Smooth muscle cell of the brain vasculature (primary cell): Measurements from ENCODE around the gene TPO.
"Not testable (repeated sequence)": the region's sequence is repeated elsewhere in the genome, so short reads cannot be mapped to it uniquely, and the experiment has no call there.

Source experiments
- DNase-seq: peaks from one replicate; pipeline ENCODE4 v3.0.0-alpha.2; 2012; ENCODE audit warnings: low read depth, low spot score

Gene TPO

DNA sequence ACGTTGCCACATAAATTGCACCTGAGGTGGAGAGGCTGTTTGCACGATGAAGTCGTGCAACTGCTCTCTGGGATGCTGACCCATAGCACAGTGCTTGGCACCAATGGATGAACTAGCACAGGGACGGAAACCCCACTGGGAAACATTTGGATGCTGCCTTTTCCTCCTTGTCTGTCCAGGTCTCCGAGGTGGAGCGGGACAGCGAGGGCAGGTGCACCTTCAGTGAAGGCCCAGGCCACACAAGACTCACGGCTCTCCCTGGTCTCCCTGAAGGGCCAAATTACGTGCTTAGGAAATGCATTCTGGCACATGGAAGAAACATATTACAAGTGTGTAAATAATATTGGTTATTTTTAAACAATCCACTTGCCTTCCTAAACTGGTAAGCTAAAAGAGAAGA lies 70.3 kb downstream of the TPO start:
- DNase-seq: no peak

GRCh38 chr2:1484131-1484884 lies 71.0 kb downstream of the TPO start:
- no peak for DNase-seq

GRCh38 chr2:1486670-1487069 lies 73.4 kb downstream of the TPO start:
- DNase-seq: no peak

DNA sequence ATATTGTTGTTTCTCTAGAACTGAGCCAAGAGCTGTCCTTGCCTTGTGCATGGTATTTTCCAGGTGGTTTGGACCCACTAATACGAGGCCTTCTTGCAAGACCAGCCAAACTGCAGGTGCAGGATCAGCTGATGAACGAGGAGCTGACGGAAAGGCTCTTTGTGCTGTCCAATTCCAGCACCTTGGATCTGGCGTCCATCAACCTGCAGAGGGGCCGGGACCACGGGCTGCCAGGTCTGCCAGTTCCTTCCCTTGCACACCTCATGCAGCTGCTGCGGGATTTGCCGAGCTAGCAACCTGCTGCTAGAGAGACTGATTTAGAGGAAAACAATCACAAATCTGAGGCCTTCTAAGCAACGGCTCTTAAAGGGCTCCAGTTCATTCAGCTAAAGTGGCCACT lies 74.5 kb downstream of the TPO start:
- DNase-seq: no peak

- DNase-seq: no peak
These were observed 75.0 kb downstream of the TPO start for GRCh38 chr2:1488181-1488671.

GRCh38 chr2:1488851-1489250 lies 75.6 kb downstream of the TPO start:
- no peak for DNase-seq

- no peak for DNase-seq
These were observed 76.2 kb downstream of the TPO start for GRCh38 chr2:1489486-1489885.

DNA sequence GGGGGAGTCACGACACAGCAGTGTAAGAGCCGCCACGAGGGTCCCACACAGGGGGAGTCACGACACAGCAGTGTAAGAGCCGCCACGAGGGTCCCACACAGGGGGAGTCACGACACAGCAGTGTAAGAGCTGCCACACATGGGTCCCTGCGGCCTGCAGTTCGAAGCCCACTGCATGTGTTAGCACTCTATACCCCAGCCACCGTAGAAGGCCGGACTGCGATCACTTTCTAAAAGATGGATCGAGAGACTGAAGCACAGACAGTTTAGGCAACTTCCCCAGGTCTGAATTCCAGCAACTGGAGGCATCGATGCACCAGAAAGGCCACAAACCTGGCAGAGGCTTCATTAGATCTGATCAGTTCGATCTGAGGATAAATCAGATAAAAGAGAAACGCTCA lies 77.1 kb downstream of the TPO start:
- not testable (repeated sequence) for DNase-seq

DNA sequence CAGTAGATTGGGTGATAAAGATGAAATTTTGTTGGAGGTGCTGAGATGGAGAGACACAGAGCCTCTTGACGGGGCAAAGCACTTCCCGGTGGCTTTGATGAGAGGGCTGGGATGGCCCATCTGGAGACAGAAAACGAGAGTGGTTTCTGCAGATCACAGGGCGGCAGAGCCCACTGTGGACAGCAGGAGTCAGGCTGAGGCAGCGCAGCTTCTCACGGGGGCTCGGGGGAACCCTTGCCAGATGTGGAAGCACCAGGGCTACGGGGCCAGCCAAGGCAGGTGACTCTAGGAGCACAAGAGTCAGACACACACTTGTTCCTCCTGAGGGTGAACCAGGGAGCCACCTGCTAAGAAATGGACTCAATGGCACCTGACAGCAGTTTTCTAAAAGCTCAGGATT lies 78.5 kb downstream of the TPO start:
- no peak for DNase-seq

DNA sequence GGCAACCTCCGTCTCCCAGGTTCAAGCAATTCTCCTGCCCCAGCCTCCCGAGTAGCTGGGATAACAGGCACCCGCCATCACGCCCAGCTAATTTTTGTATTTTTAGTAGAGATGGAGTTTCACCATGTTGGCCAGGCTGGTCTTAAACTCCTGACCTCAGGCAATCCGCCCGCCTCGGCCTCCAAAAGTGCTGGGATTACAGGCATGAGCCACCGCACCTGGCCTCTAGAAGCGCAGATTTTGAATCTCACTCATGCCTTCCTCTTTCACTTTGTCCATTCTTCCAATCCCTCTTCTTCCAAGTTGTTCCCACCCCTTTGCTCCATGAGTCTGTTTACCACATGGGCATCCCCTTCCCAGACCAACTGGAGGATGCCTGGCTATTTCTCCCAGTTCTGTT lies 79.0 kb downstream of the TPO start:
- DNase-seq: not testable (repeated sequence)

DNA sequence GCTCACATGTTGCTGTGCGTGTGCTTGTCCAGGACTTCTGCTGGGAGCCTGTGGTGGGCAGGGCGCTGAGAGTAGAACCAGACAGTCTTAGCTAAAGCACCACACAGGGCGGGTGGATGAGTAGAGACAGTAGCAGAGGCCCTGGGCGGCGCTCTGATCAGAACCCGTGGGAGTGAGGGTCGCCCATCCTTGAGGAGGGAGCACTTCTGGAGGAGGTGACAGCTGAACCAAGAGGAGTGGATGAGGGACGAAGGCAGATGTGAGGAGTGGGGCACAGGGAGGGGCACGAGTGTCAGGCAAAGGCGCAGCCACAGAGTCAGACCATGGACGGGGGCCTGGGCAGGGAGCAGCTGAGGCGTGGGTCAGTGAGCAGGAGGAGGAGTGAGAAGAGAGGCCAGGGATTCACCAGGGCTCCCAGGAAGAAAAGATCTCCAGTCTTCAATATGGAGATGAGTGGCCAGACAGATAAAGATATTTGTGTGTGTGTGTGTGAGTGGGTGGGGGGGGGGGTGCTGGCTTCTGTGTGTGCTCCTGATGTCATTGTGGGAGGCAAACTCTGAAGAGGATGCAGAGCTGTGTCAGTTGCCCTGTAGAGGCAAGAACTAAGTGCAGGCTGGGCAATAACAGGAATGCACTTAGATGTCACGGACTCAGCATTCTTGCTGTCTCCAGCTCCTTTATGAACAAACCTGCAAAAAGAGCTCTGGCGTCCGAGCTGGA lies 79.6 kb downstream of the TPO start:
- DNase-seq: no peak

- DNase-seq: no peak
These were observed 80.3 kb downstream of the TPO start for GRCh38 chr2:1493431-1494126.

GRCh38 chr2:1494257-1494656 lies 81.0 kb downstream of the TPO start:
- DNase-seq: no peak

DNA sequence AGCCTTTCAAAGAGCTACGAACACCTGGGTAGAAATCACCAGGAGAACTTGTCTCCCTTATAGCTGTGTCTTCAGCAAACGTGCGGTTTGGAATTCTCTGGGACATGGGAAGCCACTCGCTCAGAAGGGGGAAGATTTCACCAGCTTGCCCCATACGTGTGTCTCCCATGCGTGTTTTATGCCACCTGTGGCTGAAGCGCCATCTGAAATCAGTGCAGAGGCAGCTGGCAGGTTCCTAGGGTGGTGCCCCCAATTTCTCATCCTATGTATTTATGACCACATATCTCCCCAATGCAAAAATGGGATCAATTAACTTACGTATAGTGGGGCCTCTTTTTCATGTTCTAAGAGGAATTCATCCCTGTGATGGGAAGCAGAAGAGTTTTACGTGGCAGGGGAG lies 81.6 kb downstream of the TPO start:
- no peak for DNase-seq

- DNase-seq: no peak
These were observed 82.6 kb downstream of the TPO start for GRCh38 chr2:1495676-1496358.

- DNase-seq: no peak
These were observed 83.1 kb downstream of the TPO start for GRCh38 chr2:1496359-1496821.

DNA sequence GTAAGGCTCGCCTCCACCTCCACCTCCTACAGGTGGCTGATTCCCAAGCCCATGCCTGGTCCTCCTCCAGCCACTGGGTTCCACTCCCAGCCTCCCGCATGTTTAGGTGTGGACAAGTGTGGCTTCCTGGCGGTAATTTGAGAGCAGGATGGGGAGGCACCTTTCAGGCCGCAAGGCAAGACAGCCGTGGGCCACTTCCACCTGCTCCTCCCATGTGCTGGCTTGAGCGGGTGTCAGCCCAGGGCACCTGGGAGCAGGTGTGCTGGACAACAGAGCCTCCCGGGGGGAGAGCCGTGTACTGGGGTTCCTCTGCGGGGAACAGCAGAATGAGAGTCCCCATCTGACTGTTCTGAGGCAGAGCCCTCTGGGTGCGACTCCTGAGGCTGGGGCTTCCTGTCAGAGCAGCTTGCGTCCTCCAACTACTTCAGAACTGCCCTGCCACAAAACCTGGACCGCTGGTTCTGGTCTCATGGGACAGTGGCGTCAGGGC lies 83.9 kb downstream of the TPO start:
- DNase-seq: no peak

- DNase-seq: no peak
These were observed 84.9 kb downstream of the TPO start for GRCh38 chr2:1498176-1498575.

GRCh38 chr2:1499033-1499795 lies 86.0 kb downstream of the TPO start:
- no peak for DNase-seq

DNA sequence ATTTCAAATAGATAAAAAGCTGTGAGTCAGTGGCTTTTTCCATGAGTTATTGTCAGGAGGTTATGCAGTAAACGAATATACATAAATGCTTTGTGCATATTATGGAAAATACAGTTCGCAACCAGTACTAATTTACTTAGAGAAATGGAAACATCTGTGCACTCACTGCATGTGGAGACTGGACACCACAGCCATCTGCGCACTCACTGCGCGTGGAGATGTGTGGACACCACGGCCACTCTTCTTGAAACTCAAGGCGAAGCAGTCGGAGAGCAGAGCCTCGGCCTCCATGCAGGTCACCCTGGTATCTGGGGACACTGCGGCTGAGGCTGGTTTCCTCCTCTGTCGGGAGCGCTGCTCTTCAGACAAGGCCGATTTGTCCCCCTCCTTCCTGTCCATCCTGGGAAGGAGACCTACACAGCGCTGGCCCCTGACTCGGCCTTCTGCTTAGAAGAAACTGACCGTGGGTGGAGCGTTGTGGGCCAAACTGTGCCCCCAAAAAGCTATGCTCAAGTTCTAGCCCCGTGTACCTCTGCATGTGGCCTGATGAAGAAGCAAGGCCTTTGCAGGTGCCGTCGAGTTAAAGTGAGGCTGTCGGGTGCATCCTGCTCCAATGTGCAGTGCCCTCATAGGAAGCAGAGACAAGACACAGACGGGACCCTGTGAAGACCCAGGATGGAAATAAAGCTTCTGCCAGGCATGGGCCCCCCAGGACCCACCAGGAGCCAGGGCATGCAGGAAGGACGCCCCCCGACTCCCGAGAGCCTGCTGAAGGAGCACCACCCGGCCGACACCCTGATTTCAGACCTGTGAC lies 88.0 kb downstream of the TPO start:
- DNase-seq: no peak
